H1 (cell line): ENCODE data around the gene TOR1B. TPM values are rescaled to one million over a fixed set of nuclear protein-coding genes. Genes with fewer than 3 reads are reported as not detected.

ENCODE experiments used
- ATF2 ChIP-seq: IDR thresholded peaks from 2 replicates; pipeline ENCODE4 v1.6.1; 2012; ENCODE audit warnings: low read length, inconsistent platforms
- BRCA1 ChIP-seq: IDR thresholded peaks from 2 replicates; pipeline ENCODE4 v1.6.1; 2012; ENCODE audit warnings: low read depth, low read length, improper control_type of control experiment
- CHD1 ChIP-seq: IDR thresholded peaks from 2 replicates; pipeline ENCODE4 v1.6.1; 2012; ENCODE audit warnings: low read depth, low read length, improper control_type of control experiment
- CHD7 ChIP-seq: fragments of 300-600 bp; sonication (generic); IDR thresholded peaks from 2 replicates; pipeline ENCODE4 v1.7.1; 2012; ENCODE audit warnings: low read length, moderate library complexity, mild to moderate bottlenecking, inconsistent platforms; ENCODE audit not compliant: insufficient replicate concordance
- CTBP2 ChIP-seq: IDR thresholded peaks from 2 replicates; pipeline ENCODE4 v1.7.0; 2011; ENCODE audit warnings: borderline replicate concordance, mild to moderate bottlenecking, moderate library complexity, mixed read lengths, low read length; ENCODE audit not compliant: insufficient read depth, insufficient read length
- HDAC6 ChIP-seq: IDR thresholded peaks from one replicate; pipeline ENCODE4 v1.7.1; 2012; ENCODE audit warnings: low read depth, mild to moderate bottlenecking, inconsistent platforms, low read length, moderate library complexity
- SIX5 ChIP-seq: IDR thresholded peaks from 2 replicates; pipeline ENCODE4 v1.6.1; 2011; ENCODE audit warnings: mild to moderate bottlenecking, low read depth, low read length
- SUZ12 ChIP-seq: fragments of 200-600 bp; sonication (generic); IDR thresholded peaks from 2 replicates; pipeline ENCODE4 v1.6.1; 2012; ENCODE audit warnings: mild to moderate bottlenecking, inconsistent platforms, low read length, moderate library complexity, mixed read lengths
- TBP ChIP-seq: IDR thresholded peaks from 2 replicates; pipeline ENCODE4 v1.6.1; 2011; ENCODE audit warnings: low read depth, low read length, improper control_type of control experiment
- TEAD4 ChIP-seq: IDR thresholded peaks from 2 replicates; pipeline ENCODE4 v1.6.1; 2012; ENCODE audit warnings: low read depth, low read length, inconsistent platforms, mixed read lengths
- ZNF274 ChIP-seq: IDR thresholded peaks from 2 replicates; pipeline ENCODE4 v1.7.0; 2012; ENCODE audit warnings: low read length, borderline replicate concordance; ENCODE audit errors: extremely low read depth
- polyA plus RNA-seq, 7 experiments: library from polyadenylated mRNA; depleted of rRNA in 3 of 7; stranded (reverse) in 5 of 7; unstranded in 2 of 7; fragments of >200 nt in 5 of 7; fragments of 200-250 nt in 2 of 7; gene quantifications; 1 replicate in 5 of 7; 2 replicates in 1 of 7; 4 replicates in 1 of 7; pipeline versions ENCODE4 v1.2.1 to v1.2.3, GENCODE V29; 2011 to 2013; ENCODE audit warnings: missing spikeins in 2 of 7, mixed read lengths in 2 of 7
- total RNA-seq: library from RNA; stranded (reverse); fragmentation: NEBNext Ultra II Directional; extraction: Animal tissue kit (Norgen Biotek cat#: 25700); gene quantifications from 2 replicates; pipeline ENCODE4 v1.2.1, GENCODE V29; 2021

TOR1B gene
- total and polyA plus RNA-seq, 2 of the 8 experiments (the other 6 are each of a cell fraction or from before 2014, with no cell fraction given): 11.4 to 17.4 TPM

- no peak for TF ChIP-seq CHD7
- no peak for TF ChIP-seq CTBP2
- TF ChIP-seq TEAD4: no peak
- no peak for TF ChIP-seq HDAC6
- no peak for TF ChIP-seq TBP
- no peak for TF ChIP-seq CHD1
- TF ChIP-seq ZNF274: no peak
- no peak for TF ChIP-seq BRCA1
- TF ChIP-seq ATF2: no peak
- no peak for TF ChIP-seq SIX5
- TF ChIP-seq SUZ12: no peak
These were observed 45.9 kb upstream of the TOR1B start (continued) for GRCh38 chr9:129757045-129757444.
